HTR-8/SVneo (cell line): ENCODE measurements around the gene ANGEL2.

Source experiments
- DNase-seq: peaks from one replicate; pipeline ENCODE4 v3.0.0; 2011; ENCODE audit warnings: low spot score, mixed read lengths; ENCODE audit not compliant: insufficient read length
- FAIRE-seq: peaks from 2 replicates; lab custom pipeline; 2011; peaks lifted over from hg19 to GRCh38; lab: Jason Lieb, UNC

Gene ANGEL2

GRCh38 chr1:212955961-212956620 is 59.6 kb downstream of the ANGEL2 start:
- FAIRE-seq: no peak
- no peak for DNase-seq

- no peak for FAIRE-seq
- DNase-seq: no peak
These were observed 60.6 kb downstream of the ANGEL2 start for GRCh38 chr1:212955098-212955497.

GRCh38 chr1:212954514-212954913 is 61.2 kb downstream of the ANGEL2 start:
- DNase-seq: no peak
- FAIRE-seq: no peak

GRCh38 chr1:212953321-212953720 is 62.3 kb downstream of the ANGEL2 start:
- FAIRE-seq: no peak
- DNase-seq: no peak

GRCh38 chr1:212952641-212952976 is 63.1 kb downstream of the ANGEL2 start:
- DNase-seq: no peak
- FAIRE-seq: no peak

GRCh38 chr1:212951947-212952640 is 63.6 kb downstream of the ANGEL2 start:
- FAIRE-seq (no peak), DNase-seq (no peak)

- FAIRE-seq (no peak), DNase-seq (no peak)
These were observed 64.3 kb downstream of the ANGEL2 start for GRCh38 chr1:212951126-212951946.

GRCh38 chr1:212950243-212951125 is 65.2 kb downstream of the ANGEL2 start, which contains the start of gene VASH2:
TSS of gene VASH2 (plus strand) at chr1:212950541. CDS start at chr1:212951543, 1,002 bp downstream.
- DNase-seq (peak; percentile 97), FAIRE-seq (no peak)

- FAIRE-seq: no peak
These were observed 65.9 kb downstream of the ANGEL2 start for GRCh38 chr1:212949771-212950170.

GRCh38 chr1:212946872-212947271 is 68.8 kb downstream of the ANGEL2 start:
- FAIRE-seq: no peak
- DNase-seq: no peak

More at GRCh38 chr1:212949771-212950170, 65.9 kb downstream of the ANGEL2 start:
- DNase-seq: peak; percentile 22

- FAIRE-seq: no peak
- DNase-seq: no peak
These were observed 70.1 kb downstream of the ANGEL2 start for GRCh38 chr1:212945463-212946160.

GRCh38 chr1:212945056-212945455 is 70.6 kb downstream of the ANGEL2 start:
- FAIRE-seq: no peak
- DNase-seq: no peak

- no peak for DNase-seq
- FAIRE-seq: no peak
These were observed 71.3 kb downstream of the ANGEL2 start for GRCh38 chr1:212944229-212944901.

- FAIRE-seq (no peak), DNase-seq (no peak)
These were observed 72.3 kb downstream of the ANGEL2 start for GRCh38 chr1:212943393-212943710.

GRCh38 chr1:212942679-212943392 is 72.8 kb downstream of the ANGEL2 start:
- FAIRE-seq (no peak), DNase-seq (no peak)
